Measurements from ENCODE around the gene KAZN. TPM values are rescaled to one million over a fixed set of nuclear protein-coding genes. Genes with fewer than 3 reads are reported as not detected.

Gene KAZN
- total RNA-seq, 1 donor from 2014 or later = 11.6 TPM

DNA sequence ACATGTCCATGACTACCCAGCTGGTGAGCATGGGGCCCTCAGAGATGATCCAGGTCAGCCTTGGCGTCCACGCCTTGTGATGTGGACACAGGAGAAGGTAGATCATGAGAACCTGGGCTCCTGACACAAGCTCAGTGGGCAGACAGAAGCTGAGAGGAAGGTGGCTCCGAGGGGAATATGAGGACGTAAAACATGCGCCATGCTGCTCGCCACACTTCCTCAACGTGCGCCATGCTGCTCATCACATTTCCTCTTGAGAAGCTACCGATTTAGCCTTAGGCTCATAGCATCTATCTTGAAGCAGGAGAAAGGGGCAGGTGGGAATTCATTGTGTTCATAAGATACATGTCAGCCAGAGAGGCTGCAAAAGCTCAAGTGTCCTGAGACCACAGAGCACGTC is 176.9 kb downstream of the KAZN start:
- TF ChIP-seq, protein P1, sequence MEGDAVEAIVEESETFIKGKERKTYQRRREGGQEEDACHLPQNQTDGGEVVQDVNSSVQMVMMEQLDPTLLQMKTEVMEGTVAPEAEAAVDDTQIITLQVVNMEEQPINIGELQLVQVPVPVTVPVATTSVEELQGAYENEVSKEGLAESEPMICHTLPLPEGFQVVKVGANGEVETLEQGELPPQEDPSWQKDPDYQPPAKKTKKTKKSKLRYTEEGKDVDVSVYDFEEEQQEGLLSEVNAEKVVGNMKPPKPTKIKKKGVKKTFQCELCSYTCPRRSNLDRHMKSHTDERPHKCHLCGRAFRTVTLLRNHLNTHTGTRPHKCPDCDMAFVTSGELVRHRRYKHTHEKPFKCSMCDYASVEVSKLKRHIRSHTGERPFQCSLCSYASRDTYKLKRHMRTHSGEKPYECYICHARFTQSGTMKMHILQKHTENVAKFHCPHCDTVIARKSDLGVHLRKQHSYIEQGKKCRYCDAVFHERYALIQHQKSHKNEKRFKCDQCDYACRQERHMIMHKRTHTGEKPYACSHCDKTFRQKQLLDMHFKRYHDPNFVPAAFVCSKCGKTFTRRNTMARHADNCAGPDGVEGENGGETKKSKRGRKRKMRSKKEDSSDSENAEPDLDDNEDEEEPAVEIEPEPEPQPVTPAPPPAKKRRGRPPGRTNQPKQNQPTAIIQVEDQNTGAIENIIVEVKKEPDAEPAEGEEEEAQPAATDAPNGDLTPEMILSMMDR (conservative IDR thresholded peaks at IDR 0.05) = no peak
- H3K27ac Mint-ChIP-seq (ENCODE audit: unreplicated experiment) = no peak overlapping the region
- H3K4me1 Mint-ChIP-seq = peaks cover 27% of the 10 kb centered on the region
- peaks cover 8% of the 10 kb centered on the region for H3K27me3 Mint-ChIP-seq (ENCODE audit: low read depth)
- DNase-seq (ENCODE audit: low read depth, low spot score) = no peak
- H3K4me3 Mint-ChIP-seq = no peak overlapping the region
- no peaks in the 10 kb centered on the region for H3K9me3 Mint-ChIP-seq
- no peaks in the 10 kb centered on the region for H3K36me3 Mint-ChIP-seq (ENCODE audit: low read depth)

DNA sequence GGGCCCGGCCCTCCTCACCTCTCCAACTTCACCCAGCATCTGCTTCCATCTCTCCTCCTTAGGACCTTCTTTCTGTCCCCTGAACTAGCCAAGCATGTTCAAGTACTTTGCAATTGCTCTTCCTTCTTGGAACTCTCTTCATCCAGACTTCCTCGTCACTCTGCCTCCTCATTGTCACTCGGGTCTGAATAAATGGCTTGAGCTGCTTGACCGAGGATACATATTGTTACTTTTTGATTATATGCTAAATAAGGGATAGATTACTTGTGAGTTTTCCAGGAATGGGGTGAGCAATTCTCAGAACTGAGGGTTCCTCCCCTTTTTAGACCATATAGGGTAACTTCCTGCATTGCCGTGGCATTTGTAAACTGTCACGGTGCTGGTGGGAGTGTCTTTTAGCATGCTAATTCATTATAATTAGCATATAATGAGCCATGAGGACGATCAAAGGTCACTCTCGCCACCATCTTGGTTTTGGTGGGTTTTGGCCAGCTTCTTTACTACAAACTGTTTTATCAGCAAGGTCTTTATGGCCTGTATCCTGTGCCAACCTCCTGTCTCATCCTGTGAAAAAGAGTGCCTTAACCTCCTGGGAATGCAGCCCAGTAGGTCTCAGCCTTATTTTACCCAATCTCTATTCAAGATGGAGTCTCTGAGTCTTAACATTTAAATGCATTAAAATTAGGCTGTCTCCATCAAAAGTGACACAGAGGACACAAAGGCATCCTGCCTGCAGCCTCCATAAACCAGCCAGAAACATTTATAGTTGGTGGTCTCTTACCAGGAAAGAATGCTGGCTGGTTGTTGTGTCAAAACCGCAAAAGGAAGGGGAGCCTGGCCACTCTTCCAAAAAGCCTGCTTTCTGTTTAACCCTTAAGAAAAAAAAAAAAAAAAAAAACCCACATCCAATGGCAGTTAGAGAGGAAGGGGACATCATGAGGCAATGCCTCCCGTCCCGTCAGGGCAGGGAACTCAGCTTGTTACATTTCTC is 179.3 kb downstream of the KAZN start:
- Mint-ChIP-seq H3K27me3 (ENCODE audit: low read depth) (peaks cover 5% of the 10 kb centered on the region), H3K4me3 (no peak overlapping the region), H3K4me1 (peaks cover 29% of the 10 kb centered on the region), H3K9me3 (no peaks in the 10 kb centered on the region), H3K36me3 (ENCODE audit: low read depth) (no peaks in the 10 kb centered on the region), H3K27ac (ENCODE audit: unreplicated experiment) (no peak overlapping the region)
- DNase-seq (ENCODE audit: low read depth, low spot score) = no peak
- TF ChIP-seq, protein P1 (conservative IDR thresholded peaks at IDR 0.05) = no peak

DNA sequence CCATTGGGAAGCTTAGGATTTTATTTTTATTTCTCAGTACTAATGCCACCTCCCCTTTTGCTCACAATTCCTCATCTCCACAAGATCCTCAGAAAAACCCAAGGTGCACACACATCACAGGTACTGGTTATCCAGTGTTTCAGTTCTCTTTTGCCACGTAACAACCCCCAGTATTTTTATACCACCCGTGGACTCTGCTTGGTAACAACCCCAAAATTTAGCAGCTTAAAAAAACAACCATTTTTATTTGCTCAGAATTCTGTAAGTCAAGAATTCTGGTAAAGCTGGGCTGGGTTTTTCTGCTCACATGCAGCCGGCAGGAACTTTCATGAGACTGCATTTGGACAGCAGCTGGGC is 180.0 kb downstream of the KAZN start:
- Mint-ChIP-seq H3K4me3 (no peak overlapping the region), H3K4me1 (peaks cover 29% of the 10 kb centered on the region), H3K9me3 (no peaks in the 10 kb centered on the region), H3K27ac (ENCODE audit: unreplicated experiment) (no peak overlapping the region), H3K36me3 (ENCODE audit: low read depth) (no peaks in the 10 kb centered on the region), H3K27me3 (ENCODE audit: low read depth) (peaks cover 9% of the 10 kb centered on the region)
- no peak for DNase-seq (ENCODE audit: low read depth, low spot score)
- TF ChIP-seq, protein P1 (conservative IDR thresholded peaks at IDR 0.05) = no peak

DNA sequence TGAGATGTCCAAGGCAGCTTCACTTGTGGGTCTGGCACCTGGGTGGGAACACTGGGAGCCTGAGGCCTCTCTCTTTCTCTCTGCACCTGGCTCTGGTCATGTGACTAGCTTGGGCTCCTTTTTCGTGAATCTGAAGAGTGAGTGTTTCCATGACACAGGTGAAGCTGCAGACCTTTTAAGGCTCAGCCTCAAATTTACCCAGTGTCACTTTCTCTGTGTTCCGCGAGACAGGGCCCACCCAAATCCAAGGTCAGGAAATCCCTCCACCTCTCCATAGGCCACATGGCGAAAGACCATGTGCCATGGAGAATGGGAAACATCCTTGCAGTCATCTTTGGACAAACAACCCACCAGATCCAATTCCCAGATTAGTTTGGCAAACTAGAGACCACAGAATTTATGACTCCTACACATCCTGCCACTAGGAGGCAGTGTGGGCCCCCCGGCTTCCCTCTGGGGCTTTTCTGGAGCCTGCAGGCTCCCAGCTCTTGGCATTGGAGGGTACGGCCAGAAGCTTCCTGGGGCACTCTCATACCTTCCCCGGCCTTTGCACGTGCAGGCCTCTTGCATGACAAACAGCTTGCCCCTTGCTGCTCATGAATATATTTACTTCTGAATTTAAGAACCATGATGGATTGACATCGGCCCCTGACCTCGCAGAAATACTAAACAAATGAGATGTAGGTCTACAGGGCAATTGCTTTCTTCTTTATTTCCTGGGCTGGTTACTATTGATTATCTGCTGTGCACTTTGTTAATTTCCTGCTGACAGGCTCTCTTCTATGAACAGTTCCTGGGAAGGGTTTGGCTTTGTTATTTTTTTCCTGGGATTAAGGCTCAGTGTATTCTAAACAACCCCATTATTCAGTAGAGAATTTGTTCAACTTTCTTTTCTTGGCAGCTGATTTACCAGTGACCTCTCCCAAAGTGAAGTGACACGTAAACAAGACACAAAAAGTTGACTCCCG is 180.7 kb downstream of the KAZN start:
- H3K4me1 Mint-ChIP-seq = peaks cover 29% of the 10 kb centered on the region
- peaks cover 12% of the 10 kb centered on the region for H3K27me3 Mint-ChIP-seq (ENCODE audit: low read depth)
- H3K9me3 Mint-ChIP-seq = no peaks in the 10 kb centered on the region
- peak; percentile 64 for DNase-seq (ENCODE audit: low read depth, low spot score)
- TF ChIP-seq, protein P1 (conservative IDR thresholded peaks at IDR 0.05) = peak; percentile 79
- no peak overlapping the region for H3K27ac Mint-ChIP-seq (ENCODE audit: unreplicated experiment)
- H3K4me3 Mint-ChIP-seq = no peak overlapping the region
- no peaks in the 10 kb centered on the region for H3K36me3 Mint-ChIP-seq (ENCODE audit: low read depth)

DNA sequence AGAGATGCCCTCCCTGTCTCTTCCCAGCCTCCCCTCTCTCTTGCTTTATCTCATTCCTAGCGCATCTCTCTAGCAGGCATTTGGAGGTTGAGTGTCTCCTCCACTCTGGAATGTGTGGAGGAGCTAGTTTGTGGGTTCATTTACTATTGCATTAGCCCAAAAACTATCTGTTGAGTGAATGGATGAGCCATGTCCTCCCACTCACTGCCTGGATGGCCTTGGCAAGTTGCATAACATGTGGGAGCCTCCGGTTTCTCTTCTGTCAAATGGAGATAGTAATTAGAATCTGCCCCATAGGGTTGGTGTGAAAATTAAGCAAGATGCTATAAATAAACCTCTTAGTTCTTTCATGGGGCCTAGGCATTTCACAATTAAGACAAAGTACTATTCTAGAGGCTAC is 181.8 kb downstream of the KAZN start:
- Mint-ChIP-seq H3K9me3 (no peaks in the 10 kb centered on the region), H3K4me1 (peaks cover 29% of the 10 kb centered on the region), H3K27me3 (ENCODE audit: low read depth) (peaks cover 13% of the 10 kb centered on the region), H3K27ac (ENCODE audit: unreplicated experiment) (no peak overlapping the region), H3K4me3 (no peak overlapping the region), H3K36me3 (ENCODE audit: low read depth) (no peaks in the 10 kb centered on the region)
- DNase-seq (ENCODE audit: low read depth, low spot score) = no peak
- TF ChIP-seq, protein P1 (conservative IDR thresholded peaks at IDR 0.05) = no peak

All from neural crest cell (in vitro differentiated cells).